SK-N-MC (cell line): ENCODE data around the gene CFHR4.
"Not testable (repeated sequence)": the region's sequence is repeated elsewhere in the genome, so short reads cannot be mapped to it uniquely, and the experiment has no call there.

Experiments used
- DNase-seq: peaks from one replicate; pipeline ENCODE4 v3.0.0-alpha.2; 2011; ENCODE audit warnings: low read depth, low spot score
- H3K27ac ChIP-seq: fragments of 200-600 bp; sonication (generic); 2 replicates; pipeline ENCODE4 v1.5.1; 2016; ENCODE audit warnings: mixed run types
- H3K36me3 ChIP-seq: fragments of 200-600 bp; sonication (generic); 2 replicates; pipeline ENCODE4 v1.6.1; 2017; ENCODE audit warnings: antibody characterized with exemption, low read length, mixed read lengths; ENCODE audit not compliant: insufficient read depth
- H3K4me3 ChIP-seq: fragments of 200-600 bp; sonication (generic); 2 replicates; pipeline ENCODE4 v1.5.1; 2016
- H3K9ac ChIP-seq: fragments of 200-600 bp; sonication (generic); 2 replicates; pipeline ENCODE4 v1.8.0; 2017; ENCODE audit warnings: mixed run types, mixed read lengths; ENCODE audit not compliant: insufficient read length
- H3K9me3 ChIP-seq: fragments of 200-600 bp; sonication (generic); 2 replicates; pipeline ENCODE4 v1.6.1; 2017; ENCODE audit warnings: low read depth, mild to moderate bottlenecking, antibody characterized with exemption, low read length, moderate library complexity, mixed read lengths
- EZH2 ChIP-seq: fragments of 200-600 bp; sonication (generic); IDR thresholded peaks from one replicate; pipeline ENCODE4 v1.6.1; 2017; ENCODE audit warnings: antibody characterized with exemption
- FOXP2 ChIP-seq: optimal IDR thresholded peaks from 2 replicates; pipeline ENCODE3; 2011; ENCODE audit warnings: mild to moderate bottlenecking, moderate library complexity; ENCODE audit not compliant: insufficient read depth; ENCODE audit errors: extremely low read length, control extremely low read depth
- POLR2AphosphoS5 ChIP-seq: IDR thresholded peaks from 2 replicates; pipeline ENCODE4 v1.6.1; 2012; ENCODE audit warnings: mild to moderate bottlenecking, low read depth, low read length, borderline replicate concordance

The CFHR4 gene

DNA sequence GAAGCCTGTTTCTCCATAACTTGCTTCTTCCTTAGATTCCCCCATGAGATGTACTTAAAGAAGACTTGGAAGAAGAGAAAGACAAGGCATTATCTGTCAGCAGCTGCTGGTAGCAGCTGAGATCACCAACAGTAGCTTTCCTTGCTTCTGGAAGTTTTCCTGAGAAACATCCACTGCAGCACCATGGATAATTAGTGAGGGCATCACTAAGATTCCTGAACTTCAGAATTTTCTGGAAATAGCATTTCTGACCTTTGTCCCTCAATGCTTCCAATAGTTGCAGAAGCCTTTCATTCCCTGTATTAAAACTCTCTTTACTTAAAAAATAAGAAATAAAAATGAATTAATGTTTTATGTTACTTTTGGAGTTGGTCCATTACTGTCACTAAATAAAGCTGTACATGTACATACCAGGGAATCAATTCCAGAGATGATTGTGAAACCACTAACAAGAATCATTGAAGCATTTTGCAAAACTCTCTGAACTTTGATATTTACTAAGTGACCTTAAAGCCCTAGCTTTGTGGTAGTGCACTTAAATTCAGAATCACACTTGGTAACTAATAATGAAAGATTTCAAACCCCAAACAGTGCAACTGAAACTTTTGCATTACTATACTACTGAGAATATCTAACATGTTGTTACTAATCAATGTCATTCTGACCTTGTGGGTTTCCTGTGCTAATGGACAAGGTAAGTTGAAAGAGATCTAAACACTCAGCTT is at the start of gene CFHR4:
TSS of gene CFHR4 (plus strand) at position 538 of the 725 bp plus-strand sequence. CDS start at position 637, 99 bp downstream.
- Histone ChIP-seq H3K4me3 (no peak within 1 kb of the TSS), H3K9ac (no peak within 1 kb of the TSS), H3K9me3 (no peaks in the 10 kb centered on the region), H3K36me3 (no peaks in the 10 kb centered on the region), H3K27ac (no peak within 1 kb of the TSS)
- no peak for TF ChIP-seq POLR2AphosphoS5
- DNase-seq = no peak

- H3K4me3 ChIP-seq, H3K27ac ChIP-seq, H3K36me3 ChIP-seq, H3K9ac ChIP-seq, H3K9me3 ChIP-seq, DNase-seq: not testable (repeated sequence)
Observed at GRCh38 chr1:196849613-196850492, 38.0 kb upstream of the CFHR4 start.

DNA sequence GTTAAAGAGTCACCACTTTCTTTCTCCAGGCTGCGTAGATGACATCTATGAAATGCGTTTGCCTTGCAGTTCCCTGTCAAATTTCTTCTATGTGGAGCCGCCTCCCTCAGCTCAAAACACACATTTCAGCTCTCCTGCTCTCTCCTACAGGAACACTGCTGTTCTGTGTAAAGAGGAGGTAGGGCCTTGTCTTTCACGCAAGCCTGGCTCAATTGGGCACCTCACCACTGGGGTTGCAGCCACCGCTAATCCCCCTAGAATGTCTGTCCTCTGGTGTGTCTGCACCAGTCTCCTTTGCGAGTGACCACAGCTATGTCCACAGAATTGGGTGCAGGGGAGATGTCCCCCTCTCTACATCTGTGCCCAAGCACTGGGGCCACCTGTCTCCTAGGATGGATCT is 31.8 kb upstream of the CFHR4 start:
- DNase-seq = no peak
- H3K4me3 ChIP-seq = no peak overlapping the region
- H3K27ac ChIP-seq = no peak overlapping the region
- no peaks in the 10 kb centered on the region for H3K36me3 ChIP-seq
- TF ChIP-seq EZH2 (no peak), POLR2AphosphoS5 (no peak), FOXP2 (no peak)
- H3K9ac ChIP-seq = no peak overlapping the region
- H3K9me3 ChIP-seq = no peaks in the 10 kb centered on the region

DNA sequence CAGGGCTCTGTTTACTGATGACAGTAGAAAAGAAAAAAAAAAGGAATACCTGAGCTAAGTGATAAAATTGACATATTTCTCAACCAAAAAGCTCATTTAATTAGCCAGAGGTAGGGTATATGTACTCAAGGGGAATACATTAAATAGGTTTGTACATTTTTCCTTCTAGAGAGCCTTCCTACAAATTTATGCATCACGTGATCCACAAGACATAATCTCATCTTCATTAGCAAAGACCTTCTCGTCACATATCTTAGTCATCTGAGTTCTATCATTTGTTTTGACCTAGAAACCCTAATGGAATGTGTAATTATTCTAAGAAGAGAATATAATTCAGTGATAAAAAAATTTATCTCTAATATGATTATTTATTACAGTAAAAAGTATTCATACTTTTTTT is 30.7 kb upstream of the CFHR4 start:
- H3K27ac ChIP-seq = no peak overlapping the region

GRCh38 chr1:196858811-196859210 is 29.0 kb upstream of the CFHR4 start:
- TF ChIP-seq FOXP2 = no peak
- no peak for TF ChIP-seq EZH2
- no peak for TF ChIP-seq POLR2AphosphoS5
- Histone ChIP-seq H3K36me3 (no peaks in the 10 kb centered on the region), H3K27ac (no peak overlapping the region), H3K9me3 (no peaks in the 10 kb centered on the region), H3K4me3 (no peak overlapping the region), H3K9ac (no peak overlapping the region)
- no peak for DNase-seq

More for the DNA sequence above, 30.7 kb upstream of the CFHR4 start:
- H3K9ac ChIP-seq = no peak overlapping the region
- no peak for TF ChIP-seq FOXP2
- TF ChIP-seq POLR2AphosphoS5 = no peak
- no peak for TF ChIP-seq EZH2
- H3K36me3 ChIP-seq = no peaks in the 10 kb centered on the region
- DNase-seq = no peak
- no peaks in the 10 kb centered on the region for H3K9me3 ChIP-seq
- no peak overlapping the region for H3K4me3 ChIP-seq

DNA sequence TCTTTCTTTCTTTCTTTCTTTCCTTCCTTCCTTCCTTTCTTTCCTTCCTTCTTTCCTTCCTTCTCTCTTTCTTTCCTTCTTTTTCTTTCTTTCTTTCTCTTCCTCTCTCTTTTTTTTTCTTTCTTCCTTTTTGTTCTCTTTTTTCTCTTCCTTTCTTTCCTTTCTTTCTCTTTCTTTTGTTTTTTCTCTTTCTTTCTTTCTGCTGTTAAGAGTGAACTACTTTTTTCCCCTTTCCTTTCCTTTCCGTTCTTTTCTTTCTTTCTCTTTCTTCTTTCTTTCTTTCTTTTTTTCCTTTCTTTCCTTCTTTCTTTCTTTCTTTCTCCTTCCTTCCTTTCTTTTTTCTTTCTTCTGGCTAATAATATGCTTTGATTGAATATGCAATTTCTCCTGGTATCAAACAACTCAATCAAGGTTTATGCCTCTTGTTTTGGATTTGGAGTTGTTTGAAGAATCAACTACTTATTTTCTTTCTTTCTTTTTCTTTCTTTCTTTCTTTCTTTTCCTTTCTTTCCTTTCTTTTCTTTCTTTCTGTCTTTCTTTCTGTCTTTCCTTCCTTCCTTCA is 27.4 kb upstream of the CFHR4 start:
- no peak for DNase-seq
- Histone ChIP-seq H3K4me3 (no peak overlapping the region), H3K36me3 (no peaks in the 10 kb centered on the region), H3K9me3 (no peaks in the 10 kb centered on the region), H3K27ac (no peak overlapping the region), H3K9ac (no peak overlapping the region)
- TF ChIP-seq FOXP2 (no peak), POLR2AphosphoS5 (no peak), EZH2 (no peak)

- TF ChIP-seq FOXP2 = no peak
- TF ChIP-seq EZH2 = no peak
- no peak for TF ChIP-seq POLR2AphosphoS5
- H3K36me3 ChIP-seq = no peaks in the 10 kb centered on the region
- H3K4me3 ChIP-seq = no peak overlapping the region
Observed at GRCh38 chr1:196861429-196861828, 26.4 kb upstream of the CFHR4 start.

GRCh38 chr1:196866974-196867373 is 20.9 kb upstream of the CFHR4 start:
- no peak overlapping the region for H3K27ac ChIP-seq
- H3K9ac ChIP-seq = no peak overlapping the region
- DNase-seq = no peak
- TF ChIP-seq EZH2 (no peak), FOXP2 (no peak)
- H3K36me3 ChIP-seq = no peaks in the 10 kb centered on the region
- H3K9me3 ChIP-seq = no peaks in the 10 kb centered on the region
- no peak overlapping the region for H3K4me3 ChIP-seq

More at GRCh38 chr1:196861429-196861828, 26.4 kb upstream of the CFHR4 start:
- no peak overlapping the region for H3K27ac ChIP-seq
- DNase-seq = no peak
- no peaks in the 10 kb centered on the region for H3K9me3 ChIP-seq
- no peak overlapping the region for H3K9ac ChIP-seq
